Stomach smooth muscle (tissue), 2 donors: ENCODE data around the gene SLC15A2.

Experiments used
- H3K27ac ChIP-seq: one replicate; pipeline ENCODE4 v1.7.0; 2013; ENCODE audit warnings: mild to moderate bottlenecking, low read length, inconsistent platforms
- H3K27me3 ChIP-seq, 2 donors: one replicate each; pipeline ENCODE4 v1.7.0; 2013; ENCODE audit warnings: low read length in 2 of 2; ENCODE audit not compliant: insufficient read depth in 2 of 2, control insufficient read depth in 1 of 2
- H3K36me3 ChIP-seq, 2 donors: one replicate each; pipeline ENCODE4 v1.7.0; 2013; ENCODE audit warnings: low read length in 2 of 2; ENCODE audit not compliant: control insufficient read depth in 2 of 2, insufficient read depth in 2 of 2
- H3K4me1 ChIP-seq: one replicate; pipeline ENCODE4 v1.7.0; 2013; ENCODE audit warnings: low read length; ENCODE audit not compliant: control insufficient read depth, insufficient read depth
- H3K4me3 ChIP-seq, 2 donors: one replicate each; pipeline ENCODE4 v1.7.0; 2013; ENCODE audit warnings: low read length in 2 of 2
- H3K9ac ChIP-seq, 2 donors: one replicate each; pipeline ENCODE4 v1.7.0; 2013; ENCODE audit warnings: low read length in 2 of 2, mild to moderate bottlenecking in 1 of 2
- H3K9me3 ChIP-seq, 2 donors: one replicate each; pipeline ENCODE4 v1.7.0; 2013; ENCODE audit warnings: low read length in 2 of 2; ENCODE audit not compliant: control insufficient read depth in 2 of 2
- donor health status: healthy.
- donor health status: Pancreatic carcinoma.

Gene SLC15A2

GRCh38 chr3:121883507-121883906, 10.7 kb upstream of the SLC15A2 start:
- no peak overlapping the region for H3K4me3 ChIP-seq

GRCh38 chr3:121885386-121885785, 8.8 kb upstream of the SLC15A2 start:
- no peak overlapping the region for H3K4me3 ChIP-seq
- no peaks in the 10 kb centered on the region for H3K9me3 ChIP-seq
- H3K27me3 ChIP-seq = no peaks in the 10 kb centered on the region
- H3K9ac ChIP-seq = no peak overlapping the region
- H3K4me1 ChIP-seq = no peaks in the 10 kb centered on the region
- no peaks in the 10 kb centered on the region for H3K36me3 ChIP-seq
- no peak overlapping the region for H3K27ac ChIP-seq

More at GRCh38 chr3:121883507-121883906, 10.7 kb upstream of the SLC15A2 start:
- Histone ChIP-seq H3K27ac (no peak overlapping the region), H3K36me3 (no peaks in the 10 kb centered on the region), H3K27me3 (no peaks in the 10 kb centered on the region), H3K4me1 (no peaks in the 10 kb centered on the region), H3K9me3 (no peaks in the 10 kb centered on the region), H3K9ac (no peak overlapping the region)

GRCh38 chr3:121895121-121895520, 920 bp downstream of the SLC15A2 start:
- Histone ChIP-seq H3K9me3 (no peaks in the 10 kb centered on the region), H3K9ac (no peak overlapping the region), H3K4me3 (no peak overlapping the region), H3K27me3 (no peaks in the 10 kb centered on the region), H3K27ac (no peak overlapping the region), H3K36me3 (no peaks in the 10 kb centered on the region), H3K4me1 (peaks cover 3% of the 10 kb centered on the region)

GRCh38 chr3:121895736-121896135, 1.5 kb downstream of the SLC15A2 start:
- H3K4me1 ChIP-seq = peaks cover 3% of the 10 kb centered on the region
- no peak overlapping the region for H3K4me3 ChIP-seq
- no peaks in the 10 kb centered on the region for H3K27me3 ChIP-seq
- no peaks in the 10 kb centered on the region for H3K9me3 ChIP-seq
- no peak overlapping the region for H3K9ac ChIP-seq
- no peak overlapping the region for H3K27ac ChIP-seq
- H3K36me3 ChIP-seq = no peaks in the 10 kb centered on the region

GRCh38 chr3:121896823-121897222, 2.6 kb downstream of the SLC15A2 start:
- no peaks in the 10 kb centered on the region for H3K9me3 ChIP-seq
- peaks cover 3% of the 10 kb centered on the region for H3K4me1 ChIP-seq
- no peak overlapping the region for H3K27ac ChIP-seq
- H3K4me3 ChIP-seq = no peak overlapping the region
- H3K27me3 ChIP-seq = no peaks in the 10 kb centered on the region
- H3K9ac ChIP-seq = no peak overlapping the region
- no peaks in the 10 kb centered on the region for H3K36me3 ChIP-seq

- H3K4me3 ChIP-seq = no peak overlapping the region
- H3K9ac ChIP-seq = no peak overlapping the region
- H3K9me3 ChIP-seq = no peaks in the 10 kb centered on the region
- H3K27ac ChIP-seq = no peak overlapping the region
- no peaks in the 10 kb centered on the region for H3K36me3 ChIP-seq
- peaks cover 3% of the 10 kb centered on the region for H3K4me1 ChIP-seq
- H3K27me3 ChIP-seq = no peaks in the 10 kb centered on the region
Measured at GRCh38 chr3:121897296-121897695, 3.1 kb downstream of the SLC15A2 start.

GRCh38 chr3:121913305-121913990, 19.2 kb downstream of the SLC15A2 start:
- Histone ChIP-seq H3K36me3 (no peaks in the 10 kb centered on the region), H3K27ac (no peak overlapping the region), H3K4me3 (no peak overlapping the region), H3K4me1 (no peaks in the 10 kb centered on the region), H3K27me3 (no peaks in the 10 kb centered on the region), H3K9me3 (no peaks in the 10 kb centered on the region), H3K9ac (no peak overlapping the region)

- Histone ChIP-seq H3K36me3 (no peaks in the 10 kb centered on the region), H3K27ac (no peak overlapping the region), H3K4me1 (no peaks in the 10 kb centered on the region), H3K9me3 (no peaks in the 10 kb centered on the region), H3K9ac (no peak overlapping the region), H3K4me3 (no peak overlapping the region), H3K27me3 (no peaks in the 10 kb centered on the region)
Measured at GRCh38 chr3:121914081-121914998, 20.1 kb downstream of the SLC15A2 start.

GRCh38 chr3:121916189-121916588, 22.0 kb downstream of the SLC15A2 start:
- Histone ChIP-seq H3K4me3 (no peak overlapping the region), H3K4me1 (no peaks in the 10 kb centered on the region), H3K9ac (no peak overlapping the region), H3K27ac (no peak overlapping the region), H3K9me3 (no peaks in the 10 kb centered on the region), H3K36me3 (no peaks in the 10 kb centered on the region), H3K27me3 (no peaks in the 10 kb centered on the region)

- Histone ChIP-seq H3K4me1 (no peaks in the 10 kb centered on the region), H3K4me3 (no peak overlapping the region), H3K36me3 (no peaks in the 10 kb centered on the region), H3K9ac (no peak overlapping the region), H3K27me3 (no peaks in the 10 kb centered on the region), H3K27ac (no peak overlapping the region), H3K9me3 (no peaks in the 10 kb centered on the region)
Measured at GRCh38 chr3:121918779-121919483, 24.7 kb downstream of the SLC15A2 start.
